T-cell (primary cell): Measurements from ENCODE around the gene EEIG2. TPM values are rescaled to one million over a fixed set of nuclear protein-coding genes. Genes with fewer than 3 reads are reported as not detected.

ENCODE experiments used
- total RNA-seq, 35 experiments: library from RNA in 6 of 35; stranded (reverse) in 6 of 35; fragments of 120-200 nt in 1 of 35; gene quantifications; one replicate each; pipeline versions ENCODE4 v1.2.1 to v1.2.4 and lab custom pipeline; 2013 to 2026

EEIG2 gene
- total RNA-seq, 5 donors from 2014 or later (not counting 1 experiment from before 2014, with no cell fraction given) = 6.7 to 16.2 (median 14.4) TPM

Other genes with a start within 250 kb of the EEIG2 start
- not detected for gene NBPF6, start 109.8 kb upstream of the EEIG2 start, total RNA-seq
- 10 to 100 TPM; 11.0 to 20.2 (median 16.0) TPM for gene HENMT1, start 101.0 kb downstream of the EEIG2 start, total RNA-seq
- 100 to 1,000 TPM; 109 to 130 (median 110) TPM for gene PRPF38B, start 132.2 kb downstream of the EEIG2 start, total RNA-seq
- under 1 TPM; 0.13 to 0.29 (median 0.25) TPM for gene FNDC7, start 152.8 kb downstream of the EEIG2 start, total RNA-seq
- 10 to 100 TPM; 52.8 to 66.2 (median 59.9) TPM for gene STXBP3, start 186.6 kb downstream of the EEIG2 start, total RNA-seq